ENCODE results near the gene PCCA. TPM values are rescaled to one million over a fixed set of nuclear protein-coding genes. Genes with fewer than 3 reads are reported as not detected.
A peak's percentile ranks its signal among the peaks of the same experiment; 100 is the strongest.

The PCCA gene
- polyA plus RNA-seq, 1 of the 3 experiments (the other 2 are of a cell fraction): 7.3 TPM

GRCh38 chr13:100100115-100100879 lies 11.4 kb downstream of the PCCA start:
- no peaks in the 10 kb centered on the region for H3F3A ChIP-seq (replicated peaks; ENCODE audit: insufficient read depth)
- peaks cover 0 to 10% of the 10 kb centered on the region in 2 experiments for H3K36me3 ChIP-seq (replicated peaks in 1 of 2; ENCODE audit: control insufficient read depth in 1 of 2, insufficient read depth in 2 of 2, low read length in 1 of 2)
- no peak overlapping the region for H3K4me3 ChIP-seq (ENCODE audit: low read depth in 2 of 2, low read length in 1 of 2)
- no peak overlapping the region for H2AFZ ChIP-seq (ENCODE audit: low read depth)
- H3K4me1 ChIP-seq (ENCODE audit: control insufficient read depth in 1 of 2, insufficient read depth in 2 of 2, low read depth in 1 of 2, low read length in 1 of 2): peaks cover 2 to 13% of the 10 kb centered on the region in 2 experiments; a peak in 2 of 4 replicates
- H3K27me3 ChIP-seq (ENCODE audit: insufficient read depth): no peaks in the 10 kb centered on the region
- 80% methylated on average over 10 of the region's 10 CpGs for WGBS (ENCODE audit: low lambda C conversion rate)
- ChIA-PET POLR2A (no interaction called here), CTCF (no interaction called here)
- H3K9me3 ChIP-seq: no peaks in the 10 kb centered on the region
- H3K27ac ChIP-seq (ENCODE audit: low read depth in 2 of 2, low read length in 1 of 2): peak overlapping the region in 1 of 2 experiments; percentile 32; a peak in 2 of 4 replicates
- 0 out of 2 replicates have a peak, but pooled peaks cover 6% of the 10 kb centered on the region for H4K20me1 ChIP-seq (ENCODE audit: insufficient read depth)
- DNase-seq: no peak
- no peak overlapping the region for H3K4me2 ChIP-seq
- H3K9me2 ChIP-seq: no peaks in the 10 kb centered on the region
- H3K9ac ChIP-seq: no peak overlapping the region
- H3K79me2 ChIP-seq (ENCODE audit: insufficient read depth): peaks cover 78% of the 10 kb centered on the region
- TF ChIP-seq GATA2 (CRISPR knock-in tag; IDR thresholded peaks at IDR 0.05) (no peak), RXRA (IDR thresholded peaks at IDR 0.05; ENCODE audit: borderline replicate concordance, low read depth) (no peak), GABPA (IDR thresholded peaks at IDR 0.05; ENCODE audit: low read depth) (no peak), CHD2 (IDR thresholded peaks at IDR 0.05; ENCODE audit: low read length, partially characterized antibody) (no peak), RCOR1 (IDR thresholded peaks at IDR 0.05; ENCODE audit: low read length) (no peak), REST (IDR thresholded peaks at IDR 0.05; ENCODE audit: low read depth, low read length) (no peak), MXI1 (IDR thresholded peaks at IDR 0.05; ENCODE audit: low read depth, low read length) (no peak), USF2 (IDR thresholded peaks at IDR 0.05; ENCODE audit: borderline replicate concordance, low read depth, low read length) (no peak)
- TF ChIP-seq, protein P1, sequence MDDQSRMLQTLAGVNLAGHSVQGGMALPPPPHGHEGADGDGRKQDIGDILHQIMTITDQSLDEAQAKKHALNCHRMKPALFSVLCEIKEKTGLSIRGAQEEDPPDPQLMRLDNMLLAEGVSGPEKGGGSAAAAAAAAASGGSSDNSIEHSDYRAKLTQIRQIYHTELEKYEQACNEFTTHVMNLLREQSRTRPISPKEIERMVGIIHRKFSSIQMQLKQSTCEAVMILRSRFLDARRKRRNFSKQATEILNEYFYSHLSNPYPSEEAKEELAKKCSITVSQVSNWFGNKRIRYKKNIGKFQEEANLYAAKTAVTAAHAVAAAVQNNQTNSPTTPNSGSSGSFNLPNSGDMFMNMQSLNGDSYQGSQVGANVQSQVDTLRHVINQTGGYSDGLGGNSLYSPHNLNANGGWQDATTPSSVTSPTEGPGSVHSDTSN (IDR thresholded peaks at IDR 0.05): no peak

DNA sequence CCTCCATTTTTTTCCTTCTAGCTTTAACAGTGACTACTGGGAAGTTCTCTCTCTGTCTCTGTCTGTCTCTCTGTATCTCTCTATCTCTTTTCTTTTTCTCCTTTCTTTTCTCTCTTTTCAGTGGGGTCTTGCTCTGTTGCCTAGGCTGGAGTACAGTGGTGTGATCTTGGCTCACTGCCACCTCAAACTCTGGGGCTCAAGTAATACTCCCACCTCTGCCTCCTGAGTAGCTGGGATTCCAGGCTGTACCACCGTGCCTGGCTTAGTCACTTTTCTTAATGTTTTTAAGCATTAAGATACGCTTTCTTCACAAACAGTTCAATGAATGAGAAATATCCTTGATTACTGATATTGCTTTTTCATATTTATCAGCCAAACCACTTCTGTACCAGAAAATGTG lies 13.1 kb downstream of the PCCA start:
- peaks cover 2 to 13% of the 10 kb centered on the region in 2 experiments; a peak in 2 of 4 replicates for H3K4me1 ChIP-seq (ENCODE audit: control insufficient read depth in 1 of 2, insufficient read depth in 2 of 2, low read depth in 1 of 2, low read length in 1 of 2)
- H3K9me3 ChIP-seq: no peaks in the 10 kb centered on the region
- peaks cover 60% of the 10 kb centered on the region for H3K79me2 ChIP-seq (ENCODE audit: insufficient read depth)
- H3K27me3 ChIP-seq (ENCODE audit: insufficient read depth): no peaks in the 10 kb centered on the region
- no peaks in the 10 kb centered on the region for H3K9me2 ChIP-seq
- DNase-seq: no peak
- H3F3A ChIP-seq (replicated peaks; ENCODE audit: insufficient read depth): no peaks in the 10 kb centered on the region
- H4K20me1 ChIP-seq (ENCODE audit: insufficient read depth): 0 out of 2 replicates have a peak, but pooled peaks cover 6% of the 10 kb centered on the region
- H3K36me3 ChIP-seq (replicated peaks in 1 of 2; ENCODE audit: control insufficient read depth in 1 of 2, insufficient read depth in 2 of 2, low read length in 1 of 2): peaks cover 0 to 12% of the 10 kb centered on the region in 2 experiments
- H3K4me2 ChIP-seq: no peak overlapping the region
- POLR2A ChIA-PET: no interaction called here
- 77% methylated on average over 2 of the region's 2 CpGs for WGBS (ENCODE audit: low lambda C conversion rate)
- no peak overlapping the region for H3K9ac ChIP-seq
- CTCF ChIA-PET: no interaction called here
- no peak overlapping the region for H3K4me3 ChIP-seq (ENCODE audit: low read depth in 2 of 2, low read length in 1 of 2)
- no peak overlapping the region for H3K27ac ChIP-seq (ENCODE audit: low read depth in 2 of 2, low read length in 1 of 2)
- H2AFZ ChIP-seq (ENCODE audit: low read depth): no peak overlapping the region
- no peak for TF ChIP-seq REST (IDR thresholded peaks at IDR 0.05; ENCODE audit: low read depth, low read length)
- no peak for TF ChIP-seq RAD21 (IDR thresholded peaks at IDR 0.05; ENCODE audit: low read length)
- no peak for TF ChIP-seq CHD2 (IDR thresholded peaks at IDR 0.05; ENCODE audit: low read length, partially characterized antibody)
- TF ChIP-seq, protein P2, sequence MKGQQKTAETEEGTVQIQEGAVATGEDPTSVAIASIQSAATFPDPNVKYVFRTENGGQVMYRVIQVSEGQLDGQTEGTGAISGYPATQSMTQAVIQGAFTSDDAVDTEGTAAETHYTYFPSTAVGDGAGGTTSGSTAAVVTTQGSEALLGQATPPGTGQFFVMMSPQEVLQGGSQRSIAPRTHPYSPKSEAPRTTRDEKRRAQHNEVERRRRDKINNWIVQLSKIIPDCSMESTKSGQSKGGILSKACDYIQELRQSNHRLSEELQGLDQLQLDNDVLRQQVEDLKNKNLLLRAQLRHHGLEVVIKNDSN (IDR thresholded peaks at IDR 0.05; ENCODE audit: borderline replicate concordance, low read depth): no peak
- no peak for TF ChIP-seq EP300 (IDR thresholded peaks at IDR 0.05; ENCODE audit: borderline replicate concordance in 1 of 2, low read depth in 1 of 2, low read length in 1 of 2)
- no peak for TF ChIP-seq MEF2A (IDR thresholded peaks at IDR 0.05; ENCODE audit: borderline replicate concordance, low read depth)
- TF ChIP-seq FOSL2 (IDR thresholded peaks at IDR 0.05; ENCODE audit: borderline replicate concordance, low read depth): no peak
- TF ChIP-seq GABPA (IDR thresholded peaks at IDR 0.05; ENCODE audit: low read depth): no peak
